K562 (cell line): ENCODE results near the gene AGPAT2. TPM values are rescaled to one million over a fixed set of nuclear protein-coding genes. Genes with fewer than 3 reads are reported as not detected.
A peak's percentile ranks its signal among the peaks of the same experiment; 100 is the strongest.

Experiments used
- ATAC-seq: fragments of 200-7000 bp; cut with Tn5 transposase; 3 replicates; pipeline ENCODE4 v1.9.1; 2020; ENCODE audit warnings: moderate library complexity
- BruUV-seq: library from RNA; stranded (reverse); fragments of 400-500 nt; replicated peaks from 2 replicates; lab custom pipeline; 2021; lab: Mats Ljungman, UMichigan
- CTCF ChIA-PET: fragments of 300-600 bp; formaldehyde crosslinking; extraction: SDS; loops from one replicate; lab custom pipeline; 2021; ENCODE audit warnings: low intra/inter-chr PET ratio; lab: Yijun Ruan, JAX
- POLR2A ChIA-PET: fragments of 300-600, 350-650 bp; sonication (Branson Sonifier 250); formaldehyde crosslinking; extraction: SDS; loops from one replicate; lab custom pipeline; 2021; ENCODE audit warnings: antibody characterized with exemption, inconsistent platforms; lab: Yijun Ruan, JAX
- DNase-seq, 4 experiments: peaks; one replicate each; pipeline versions ENCODE4 v3.0.0 to v3.0.0-alpha.2; 2011 to 2018; ENCODE audit warnings: low spot score in 3 of 4, mixed read lengths in 3 of 4; ENCODE audit errors: extremely low read depth in 1 of 4
- FAIRE-seq: peaks from 2 replicates; lab custom pipeline; 2011; peaks lifted over from hg19 to GRCh38; lab: Jason Lieb, UNC
- H2AFZ ChIP-seq: 2 replicates; pipeline ENCODE4 v1.6.0; 2011; ENCODE audit warnings: low read depth, low read length, control low read depth, inconsistent platforms
- H3K27ac ChIP-seq: fragments of 200-600 bp; 3 replicates; pipeline ENCODE4 v1.8.0; 2011; ENCODE audit warnings: low read depth, mild to moderate bottlenecking, control low read depth, inconsistent platforms, low read length, moderate library complexity, mixed read lengths; ENCODE audit errors: extremely low read depth
- H3K27me3 ChIP-seq, 2 experiments: fragments of 300-600 bp in 1 of 2; 2 replicates in 1 of 2; 3 replicates in 1 of 2; pipeline versions ENCODE4 v1.6.0 to v1.8.0; 2011; ENCODE audit warnings: inconsistent platforms in 2 of 2, low read length in 2 of 2, mild to moderate bottlenecking in 1 of 2, mixed read lengths in 1 of 2, moderate library complexity in 1 of 2; ENCODE audit not compliant: control insufficient read depth in 2 of 2, insufficient read depth in 2 of 2
- H3K36me3 ChIP-seq: fragments of 300-600 bp; 3 replicates; pipeline ENCODE4 v1.8.0; 2011; ENCODE audit warnings: mild to moderate bottlenecking, low read length, inconsistent platforms; ENCODE audit not compliant: control insufficient read depth, insufficient read depth
- H3K4me1 ChIP-seq, 2 experiments: fragments of 200-600 bp in 1 of 2; replicated peaks in 1 of 2; 2 replicates in 1 of 2; 3 replicates in 1 of 2; pipeline versions ENCODE4 v1.5.1 to v1.8.0; 2011; ENCODE audit warnings: inconsistent platforms in 2 of 2, low read length in 2 of 2, mild to moderate bottlenecking in 1 of 2, mixed read lengths in 1 of 2, moderate library complexity in 1 of 2; ENCODE audit not compliant: control insufficient read depth in 2 of 2, insufficient read depth in 2 of 2
- H3K4me2 ChIP-seq: 2 replicates; pipeline ENCODE4 v1.6.1; 2011; ENCODE audit warnings: low read length, control low read depth, inconsistent platforms, mixed read lengths; ENCODE audit not compliant: insufficient read depth
- H3K4me3 ChIP-seq: fragments of 200-600 bp; sonication (generic), shearing (Covaris generic); 2 replicates; pipeline ENCODE4 v1.5.1; 2016; ENCODE audit warnings: control low read depth, inconsistent platforms
- H3K79me2 ChIP-seq: fragments of 200-600 bp; 3 replicates; pipeline ENCODE4 v1.8.0; 2011; ENCODE audit warnings: low read length, inconsistent platforms; ENCODE audit not compliant: control insufficient read depth, insufficient read depth
- H3K9ac ChIP-seq, 2 experiments: 2 replicates each; pipeline versions ENCODE4 v1.6.0 to v1.6.1; 2011; ENCODE audit warnings: low read depth in 2 of 2, low read length in 2 of 2, control low read depth in 1 of 2, inconsistent platforms in 1 of 2, mild to moderate bottlenecking in 1 of 2, mixed read lengths in 1 of 2; ENCODE audit not compliant: insufficient read depth in 1 of 2
- H3K9me1 ChIP-seq: one replicate; pipeline ENCODE4 v1.6.0; 2011; ENCODE audit warnings: inconsistent platforms, mild to moderate bottlenecking, low read length, moderate library complexity; ENCODE audit not compliant: control insufficient read depth, insufficient read depth
- H3K9me3 ChIP-seq: replicated peaks from 2 replicates; pipeline ENCODE4 v1.5.1; 2011; ENCODE audit warnings: low read depth, low read length, inconsistent platforms; ENCODE audit not compliant: control insufficient read depth, insufficient read depth
- H4K20me1 ChIP-seq: replicated peaks from 2 replicates; pipeline ENCODE4 v1.6.1; 2011; ENCODE audit warnings: low read length, inconsistent platforms, mixed read lengths; ENCODE audit not compliant: control insufficient read depth, insufficient read depth
- ARID4B ChIP-seq: sonication (generic); formaldehyde crosslinking; IDR thresholded peaks from 2 replicates; pipeline ENCODE4 v1.8.0; 2022; ENCODE audit warnings: mild to moderate bottlenecking, missing genetic modification reagents
- CREM ChIP-seq: IDR thresholded peaks from 2 replicates; pipeline ENCODE4 v1.6.1; 2014; ENCODE audit warnings: antibody characterized with exemption, low read depth
- DEAF1 ChIP-seq: fragments of 450-650 bp; formaldehyde crosslinking; IDR thresholded peaks from 2 replicates; pipeline ENCODE4 v1.4.0; 2020; ENCODE audit warnings: mild to moderate bottlenecking, moderate library complexity
- ESRRA ChIP-seq: fragments of 450-650 bp; IDR thresholded peaks from 2 replicates; pipeline ENCODE4 v1.6.1; 2014; ENCODE audit warnings: low read depth, mild to moderate bottlenecking, moderate library complexity, borderline replicate concordance
- HIVEP1 ChIP-seq: fragments of 250-450 bp; sonication (Bioruptor Pico); IDR thresholded peaks from 2 replicates; pipeline ENCODE4 v1.4.0; 2020; ENCODE audit warnings: mild to moderate bottlenecking
- HNRNPH1 ChIP-seq: fragments of 200-400 bp; formaldehyde crosslinking; optimal IDR thresholded peaks from 2 replicates; pipeline ENCODE3; 2017; ENCODE audit warnings: low read depth, mild to moderate bottlenecking, low read length, moderate library complexity
- MEF2D ChIP-seq: conservative IDR thresholded peaks from 2 replicates; pipeline ENCODE4 v1.6.1; 2016; ENCODE audit warnings: low read depth, missing genetic modification characterization, missing compliant biosample characterization
- NCOA2 ChIP-seq, 2 experiments: fragments of 450-650 bp; IDR thresholded peaks; 2 replicates each; pipeline ENCODE4 v1.6.1; 2018; ENCODE audit warnings: mild to moderate bottlenecking in 2 of 2, moderate library complexity in 1 of 2; ENCODE audit not compliant: partially characterized antibody in 2 of 2
- NR0B1 ChIP-seq: fragments of 450-650 bp; IDR thresholded peaks from one replicate; pipeline ENCODE4 v1.6.1; 2018; ENCODE audit warnings: mild to moderate bottlenecking, moderate library complexity; ENCODE audit not compliant: partially characterized antibody
- NR2C2 ChIP-seq, 2 experiments: fragments of 200-800 bp in 1 of 2; sonication (Bioruptor generic) in 1 of 2; sonication (generic) in 1 of 2; formaldehyde crosslinking in 1 of 2; IDR thresholded peaks; 2 replicates each; pipeline versions ENCODE4 v1.6.1 to v1.8.0; 2016 to 2022; ENCODE audit warnings: mild to moderate bottlenecking in 1 of 2, missing compliant biosample characterization in 1 of 2, missing genetic modification characterization in 1 of 2, missing genetic modification reagents in 1 of 2
- RUNX1 ChIP-seq: sonication (generic); IDR thresholded peaks from 2 replicates; pipeline ENCODE4 v1.6.1; 2016; ENCODE audit warnings: antibody characterized with exemption, low read depth
- SETDB1 ChIP-seq: IDR thresholded peaks from one replicate; pipeline ENCODE4 v1.6.1; 2012; ENCODE audit warnings: low read length, control low read depth, inconsistent platforms
- TCF7 ChIP-seq: sonication (generic); IDR thresholded peaks from 2 replicates; pipeline ENCODE4 v1.6.1; 2016; ENCODE audit warnings: antibody characterized with exemption, borderline replicate concordance
- ZNF431 ChIP-seq: sonication (generic); formaldehyde crosslinking; IDR thresholded peaks from 2 replicates; pipeline ENCODE4 v1.8.0; 2022; ENCODE audit warnings: mild to moderate bottlenecking, missing genetic modification reagents
- WGBS: fragments of 100-300 bp; shearing (Covaris generic); methylation state at CpG from one replicate; pipeline ENCODE4 v1.1.6; 2016; ENCODE audit warnings: low coverage, mixed read lengths; ENCODE audit not compliant: insufficient coverage; ENCODE audit errors: missing lambda C conversion rate; 5-methylcytosine and 5-hydroxymethylcytosine counted together
- in situ Hi-C: fragments of 300-500 bp; cut with MboI; formaldehyde crosslinking; loops from 4 replicates; pipeline ENCODE4 v1.15.0; 2018; ENCODE audit warnings: inconsistent platforms, mixed read lengths
- intact Hi-C: fragments of 100-400 bp; cut with micrococcal nuclease; formaldehyde crosslinking; loops from 2 replicates; pipeline ENCODE4 v1.14.2; 2022
- polyA plus RNA-seq, 8 experiments: library from polyadenylated mRNA; depleted of rRNA in 4 of 8; stranded (reverse) in 5 of 8; unstranded in 3 of 8; fragments of >200 nt; fragmentation: Nextera tagmentation in 2 of 8; fragmentation: Illumina TruSeq in 1 of 8; extraction: Ambion mirVana in 2 of 8; extraction: Trizol in 1 of 8; gene quantifications; 2 replicates each; pipeline versions ENCODE4 v1.2.1 to v1.2.3, GENCODE V29; 2011 to 2014; ENCODE audit warnings: inconsistent platforms in 1 of 8, missing spikeins in 1 of 8
- total RNA-seq, 7 experiments: library from RNA; depleted of rRNA in 6 of 7; stranded (reverse); fragments of >200 nt in 6 of 7; fragmentation: Illumina TruSeq in 2 of 7; extraction: Trizol in 2 of 7; gene quantifications; 2 replicates each; pipeline versions ENCODE4 v1.2.1 to v1.2.3, GENCODE V29; 2011 to 2021; ENCODE audit warnings: low replicate concordance in 1 of 7

Gene AGPAT2
- total and polyA plus RNA-seq, 9 of the 15 experiments (the other 6 are each of a cell fraction or from before 2014, with no cell fraction given): 0.13 to 54.5 (median 23.9) TPM

GRCh38 chr9:136645352-136645902 lies 41.8 kb downstream of the AGPAT2 start:
- intact Hi-C loops: loop anchor here (2.0 to 5.0 kb wide), 2 partner anchors 15 to 47 kb away; no protein-coding TSS in a partner anchor
- H3K79me2 ChIP-seq: peaks cover 31% of the 10 kb centered on the region
- ChIA-PET CTCF (interaction anchor here (0.7 to 3.0 kb wide), 5 partner anchors 20 to 160 kb away, joined by 3 to 12 read pairs (median 7); no protein-coding TSS in a partner anchor), POLR2A (interaction anchor here (0.6 to 1.3 kb wide), 7 partner anchors 15 to 404 kb away, joined by 3 to 5 read pairs (median 4); no protein-coding TSS in a partner anchor)
- H3K4me2 ChIP-seq: peak overlapping the region; percentile 77
- H3K9me3 ChIP-seq: no peaks in the 10 kb centered on the region
- 29% methylated on average over 17 of the region's 18 CpGs for WGBS
- H4K20me1 ChIP-seq: no peaks in the 10 kb centered on the region
- H3K36me3 ChIP-seq: no peaks in the 10 kb centered on the region
- peak overlapping the region; percentile 83 for H3K27ac ChIP-seq
- peak overlapping the region; percentile 87 for H2AFZ ChIP-seq
- no peaks in the 10 kb centered on the region for H3K9me1 ChIP-seq
- in situ Hi-C loops: loop anchor here (25.0 kb wide), 1 partner anchor 308 kb away; the partner anchor contains the start of gene GPSM1
- DNase-seq (peak in 2 of 4 experiments; percentile 23 to 41), FAIRE-seq (no peak), ATAC-seq (peak; percentile 10; the same call in 2 of the 3 replicates)
- no peaks in the 10 kb centered on the region for H3K27me3 ChIP-seq
- BruUV-seq: no TSS peak
- H3K4me3 ChIP-seq: peak overlapping the region; percentile 41
- peak overlapping the region; percentile 75 to 94 for H3K9ac ChIP-seq
- H3K4me1 ChIP-seq: peaks cover 41 to 59% of the 10 kb centered on the region in 2 experiments
- TF ChIP-seq ZNF431 (CRISPR knock-in tag): no peak
- no peak for TF ChIP-seq TCF7
- TF ChIP-seq RUNX1: no peak
- TF ChIP-seq NCOA2 (IDR thresholded peaks at IDR 0.05; ENCODE audit: partially characterized antibody in 2 of 2): no peak
- no peak for TF ChIP-seq NR0B1
- no peak for TF ChIP-seq ESRRA
- peak; percentile 2; the same call in 1 of the 2 replicates for TF ChIP-seq CREM
- TF ChIP-seq SETDB1: no peak
- no peak for TF ChIP-seq NR2C2 (CRISPR knock-in tag; IDR thresholded peaks at IDR 0.05)
- TF ChIP-seq NR2C2 (tag; IDR thresholded peaks at IDR 0.05): peak; percentile 77
- TF ChIP-seq HIVEP1: peak; percentile 34; the same call in 1 of the 2 replicates
- no peak for TF ChIP-seq HNRNPH1
- TF ChIP-seq DEAF1 (CRISPR knock-in tag): no peak
- 0 out of 2 replicates have a peak, but pooled peaks have one; percentile 1 for TF ChIP-seq ARID4B (CRISPR knock-in tag)
- TF ChIP-seq MEF2D (tag): no peak
